Subcutaneous abdominal adipose tissue (tissue), 5 donors: ENCODE measurements around the gene TSTD2.

Experiments used
- H3K27ac ChIP-seq: one replicate; pipeline ENCODE4 v1.7.0; 2013; ENCODE audit warnings: low read depth, mild to moderate bottlenecking, inconsistent platforms, low read length, moderate library complexity
- H3K27me3 ChIP-seq, 5 donors: one replicate each; pipeline ENCODE4 v1.7.0; 2013; ENCODE audit warnings: low read length in 5 of 5, inconsistent platforms in 1 of 5; ENCODE audit not compliant: control insufficient read depth in 5 of 5, insufficient read depth in 4 of 5
- H3K36me3 ChIP-seq, 5 donors: one replicate each; pipeline ENCODE4 v1.7.0; 2013; ENCODE audit warnings: low read length in 5 of 5; ENCODE audit not compliant: control insufficient read depth in 5 of 5, insufficient read depth in 5 of 5
- H3K4me1 ChIP-seq, 5 donors: one replicate each; pipeline ENCODE4 v1.7.0; 2013; ENCODE audit warnings: low read length in 5 of 5, mild to moderate bottlenecking in 3 of 5, moderate library complexity in 1 of 5; ENCODE audit not compliant: control insufficient read depth in 5 of 5, insufficient read depth in 5 of 5
- H3K4me3 ChIP-seq, 5 donors: one replicate each; pipeline ENCODE4 v1.7.0; 2013; ENCODE audit warnings: low read length in 5 of 5, low read depth in 1 of 5
- H3K9ac ChIP-seq, 5 donors: one replicate each; pipeline ENCODE4 v1.7.0; 2013; ENCODE audit warnings: low read length in 5 of 5, mild to moderate bottlenecking in 4 of 5, moderate library complexity in 3 of 5
- H3K9me3 ChIP-seq, 5 donors: one replicate each; pipeline ENCODE4 v1.7.0; 2013; ENCODE audit warnings: low read length in 5 of 5; ENCODE audit not compliant: control insufficient read depth in 5 of 5
- donor health status: healthy.
- donor health status: healthy.
- donor health status: healthy.
- donor health status: healthy.
- donor health status: healthy.

TSTD2 gene

DNA sequence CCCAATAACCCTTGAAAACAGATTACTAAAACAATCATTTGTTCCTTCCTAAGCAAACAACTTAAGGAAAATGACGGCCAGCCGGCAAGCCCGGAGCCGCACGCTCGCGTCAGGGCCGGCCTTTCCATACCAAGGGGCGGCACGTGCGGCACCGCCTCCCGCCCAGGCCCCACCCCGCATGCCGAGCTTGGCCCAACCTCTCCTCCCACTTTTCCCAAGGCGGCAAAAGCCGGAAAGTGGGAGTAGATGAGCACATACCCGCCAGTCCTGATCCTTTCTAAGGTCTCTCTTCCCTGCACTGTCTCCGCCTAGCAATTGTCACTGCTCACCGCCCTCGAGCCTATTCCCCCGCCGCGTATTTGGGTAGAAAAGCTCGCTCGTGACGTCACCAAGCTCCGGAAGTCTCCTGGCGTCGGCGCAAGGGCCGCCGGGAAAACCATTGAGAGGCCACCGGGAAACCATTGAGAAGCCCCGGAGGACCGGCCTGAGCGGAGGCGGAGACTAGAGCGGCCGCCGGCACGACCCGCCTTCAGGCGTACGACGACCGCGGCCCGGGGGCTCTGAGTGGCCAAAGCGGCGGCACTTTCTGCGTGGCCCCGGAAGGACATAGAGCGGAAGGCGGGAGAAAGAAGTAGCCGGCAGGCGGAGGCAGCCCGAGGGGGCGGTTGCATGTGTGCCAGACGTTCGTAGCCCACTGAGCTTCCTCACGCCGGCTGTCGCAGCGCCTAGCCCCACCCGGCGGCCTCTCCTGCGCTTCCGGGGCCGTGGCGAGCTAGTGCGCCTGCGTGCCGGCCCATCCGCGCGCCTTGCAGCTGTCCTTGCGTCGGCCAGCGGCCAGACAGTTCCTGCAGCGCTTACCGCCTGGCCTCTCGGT is at the start of gene TSTD2, which contains the start of gene NCBP1:
TSS of gene TSTD2 (minus strand) at position 384 of the 874 bp plus-strand sequence. CDS start 5,806 bp downstream, outside the sequence.
TSS of gene NCBP1 (plus strand) at position 837 of the 874 bp plus-strand sequence. CDS start 61 bp downstream, outside the sequence.
- Histone ChIP-seq H3K4me1 (peaks cover 0 to 48% (median 39%) of the 10 kb centered on the region in 5 donors), H3K27ac (peak within 1 kb of the TSS; percentile 100), H3K27me3 (no peaks in the 10 kb centered on the region)

DNA sequence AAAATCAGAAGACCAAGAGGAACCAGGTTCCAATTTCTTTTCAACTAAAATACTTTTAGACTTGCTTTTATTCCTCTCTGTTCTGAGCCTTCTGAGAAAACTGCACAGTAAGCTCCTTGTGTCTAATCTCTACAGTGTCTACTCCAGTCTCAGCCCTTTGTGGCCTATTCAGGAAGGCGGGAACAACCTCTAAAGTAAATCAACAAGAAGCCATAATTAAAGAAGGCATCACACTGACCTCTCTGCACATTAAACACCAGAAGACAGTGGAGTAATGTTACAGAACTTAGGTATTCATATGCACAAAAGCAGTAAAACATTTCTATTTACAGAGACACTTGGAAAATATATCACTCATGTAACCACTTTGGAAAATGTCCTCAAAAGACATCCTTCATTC is 49.1 kb upstream of the TSTD2 start:
- peaks cover 49 to 73% (median 54%) of the 10 kb centered on the region in 5 donors for H3K36me3 ChIP-seq
- H3K27me3 ChIP-seq, result no peaks in the 10 kb centered on the region
- no peak overlapping the region for H3K4me3 ChIP-seq
- no peak overlapping the region for H3K27ac ChIP-seq
- H3K4me1 ChIP-seq, result peaks cover 0 to 4% (median 0%) of the 10 kb centered on the region in 5 donors
- no peak overlapping the region for H3K9ac ChIP-seq
- no peaks in the 10 kb centered on the region for H3K9me3 ChIP-seq

More for the DNA sequence above, at the start of gene TSTD2, which contains the start of gene NCBP1:
- H3K36me3 ChIP-seq, result no peaks in the 10 kb centered on the region
- no peaks in the 10 kb centered on the region for H3K9me3 ChIP-seq
- H3K9ac ChIP-seq, result peak within 1 kb of the TSS; percentile 86 to 99 (median 96)
- H3K4me3 ChIP-seq, result peak within 1 kb of the TSS; percentile 76 to 97 (median 92)

DNA sequence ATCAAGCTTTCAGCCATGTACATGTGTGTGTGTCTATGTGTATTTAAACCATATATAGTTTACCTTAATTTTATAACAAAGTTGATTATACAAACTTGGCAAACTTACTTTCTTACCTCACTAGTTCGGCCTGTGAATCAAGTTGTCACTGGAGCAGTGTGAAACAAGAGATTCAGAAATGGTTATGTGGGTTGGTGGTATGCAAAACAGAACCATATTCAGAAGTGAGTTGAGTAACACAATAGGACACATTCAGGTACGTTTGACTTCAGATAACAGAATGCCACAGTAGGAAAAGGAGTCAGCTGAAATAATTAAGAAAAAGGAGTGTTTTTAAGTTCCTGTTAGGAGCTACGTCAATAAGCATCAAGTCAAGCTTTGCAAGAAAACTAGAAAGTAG is 42.5 kb upstream of the TSTD2 start:
- Histone ChIP-seq H3K4me1 (peaks cover 0 to 10% (median 3%) of the 10 kb centered on the region in 5 donors), H3K9me3 (no peaks in the 10 kb centered on the region), H3K27ac (no peak overlapping the region), H3K9ac (no peak overlapping the region), H3K4me3 (no peak overlapping the region), H3K36me3 (peaks cover 64 to 79% (median 70%) of the 10 kb centered on the region in 5 donors), H3K27me3 (no peaks in the 10 kb centered on the region)

DNA sequence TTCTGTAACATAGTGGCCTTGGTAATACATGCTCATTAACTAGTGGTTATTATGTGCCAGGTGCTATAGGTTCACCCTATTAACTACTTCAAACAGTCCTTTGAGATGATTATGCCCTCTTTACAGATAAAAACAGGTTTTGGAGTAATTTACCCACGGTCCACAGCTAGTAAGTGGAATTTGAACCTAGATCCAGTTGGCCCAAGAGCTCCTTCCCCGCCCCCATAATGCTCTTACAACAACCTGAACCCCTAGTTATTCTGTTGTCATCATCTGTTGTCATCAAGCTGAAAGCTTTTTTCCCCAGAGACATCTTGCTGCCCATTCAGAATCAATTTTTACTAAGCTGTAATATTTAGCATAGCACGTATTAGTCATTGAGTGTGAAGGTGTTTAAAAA is 40.8 kb upstream of the TSTD2 start:
- Histone ChIP-seq H3K4me1 (peaks cover 0 to 10% (median 3%) of the 10 kb centered on the region in 5 donors), H3K9ac (no peak overlapping the region), H3K4me3 (no peak overlapping the region), H3K9me3 (no peaks in the 10 kb centered on the region), H3K36me3 (peaks cover 71 to 84% (median 78%) of the 10 kb centered on the region in 5 donors), H3K27me3 (no peaks in the 10 kb centered on the region), H3K27ac (peak overlapping the region; percentile 49)

DNA sequence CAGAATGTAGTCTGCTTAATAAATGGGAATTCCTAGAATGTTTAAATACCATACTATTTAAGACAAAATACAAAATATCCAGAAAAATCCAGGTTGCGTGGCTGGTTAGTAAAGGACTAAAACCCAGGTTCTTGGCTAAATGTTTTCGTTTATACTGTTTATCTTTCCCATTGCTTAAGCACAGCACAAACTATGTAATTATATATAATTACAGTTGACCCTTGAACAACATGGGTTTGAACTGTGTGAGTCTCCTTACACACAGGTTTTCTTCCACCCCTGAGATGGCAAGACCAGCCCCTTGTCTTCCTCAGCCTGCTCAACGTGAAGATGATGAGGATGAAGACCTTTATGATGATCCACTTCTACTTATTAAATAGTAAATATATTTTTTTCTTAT is 39.2 kb upstream of the TSTD2 start:
- H3K27ac ChIP-seq, result no peak overlapping the region
- no peak overlapping the region for H3K9ac ChIP-seq
- no peaks in the 10 kb centered on the region for H3K27me3 ChIP-seq
- peaks cover 0 to 6% (median 0%) of the 10 kb centered on the region in 5 donors for H3K4me1 ChIP-seq
- no peak overlapping the region for H3K4me3 ChIP-seq
- no peaks in the 10 kb centered on the region for H3K9me3 ChIP-seq
- H3K36me3 ChIP-seq, result peaks cover 86 to 90% (median 87%) of the 10 kb centered on the region in 5 donors

DNA sequence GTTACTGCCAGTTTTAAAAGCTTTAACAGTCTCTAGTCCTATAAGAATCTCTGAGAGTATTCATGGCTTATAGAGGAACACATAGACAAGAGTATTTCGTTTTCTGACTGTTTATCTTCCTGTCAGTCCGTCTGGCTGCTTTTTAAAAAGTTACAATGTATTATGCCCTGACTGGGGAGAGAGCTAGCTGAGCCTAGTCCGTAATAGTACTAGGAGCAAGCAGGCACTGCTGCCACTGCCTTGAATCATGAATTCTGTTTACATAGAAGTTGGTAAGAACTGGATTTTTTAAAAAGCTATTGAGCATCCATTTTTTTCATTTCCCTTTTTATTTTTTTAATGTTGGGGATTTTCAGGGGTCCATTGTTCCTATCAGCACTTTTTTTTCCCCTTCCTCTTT is 37.4 kb upstream of the TSTD2 start:
- Histone ChIP-seq H3K4me3 (no peak overlapping the region), H3K9ac (no peak overlapping the region), H3K27me3 (no peaks in the 10 kb centered on the region), H3K9me3 (no peaks in the 10 kb centered on the region), H3K4me1 (peaks cover 0 to 6% (median 0%) of the 10 kb centered on the region in 5 donors), H3K36me3 (peaks cover 87 to 100% (median 92%) of the 10 kb centered on the region in 5 donors), H3K27ac (no peak overlapping the region)

DNA sequence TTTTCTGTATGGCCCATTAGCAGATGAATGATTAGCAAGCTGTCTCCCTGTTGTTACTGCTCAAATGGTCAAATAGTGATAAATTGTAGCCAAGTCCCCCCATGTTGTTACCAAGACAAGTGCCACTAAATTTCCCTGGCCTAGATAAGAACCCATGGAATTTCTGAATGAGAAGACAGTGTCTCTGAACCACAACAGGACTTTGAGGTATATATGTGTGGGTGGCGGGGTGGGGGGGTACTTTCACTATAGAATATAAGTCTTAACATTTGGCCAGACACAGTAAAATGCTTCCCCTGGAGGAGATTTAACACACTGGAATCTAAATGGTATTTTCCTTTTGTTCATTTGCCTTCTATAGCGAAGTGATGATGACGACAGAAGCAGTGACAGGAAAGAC is 35.3 kb upstream of the TSTD2 start:
- Histone ChIP-seq H3K36me3 (peaks cover 84 to 100% (median 90%) of the 10 kb centered on the region in 5 donors), H3K27ac (no peak overlapping the region), H3K4me3 (no peak overlapping the region), H3K9ac (no peak overlapping the region), H3K27me3 (no peaks in the 10 kb centered on the region), H3K9me3 (no peaks in the 10 kb centered on the region), H3K4me1 (no peaks in the 10 kb centered on the region)

DNA sequence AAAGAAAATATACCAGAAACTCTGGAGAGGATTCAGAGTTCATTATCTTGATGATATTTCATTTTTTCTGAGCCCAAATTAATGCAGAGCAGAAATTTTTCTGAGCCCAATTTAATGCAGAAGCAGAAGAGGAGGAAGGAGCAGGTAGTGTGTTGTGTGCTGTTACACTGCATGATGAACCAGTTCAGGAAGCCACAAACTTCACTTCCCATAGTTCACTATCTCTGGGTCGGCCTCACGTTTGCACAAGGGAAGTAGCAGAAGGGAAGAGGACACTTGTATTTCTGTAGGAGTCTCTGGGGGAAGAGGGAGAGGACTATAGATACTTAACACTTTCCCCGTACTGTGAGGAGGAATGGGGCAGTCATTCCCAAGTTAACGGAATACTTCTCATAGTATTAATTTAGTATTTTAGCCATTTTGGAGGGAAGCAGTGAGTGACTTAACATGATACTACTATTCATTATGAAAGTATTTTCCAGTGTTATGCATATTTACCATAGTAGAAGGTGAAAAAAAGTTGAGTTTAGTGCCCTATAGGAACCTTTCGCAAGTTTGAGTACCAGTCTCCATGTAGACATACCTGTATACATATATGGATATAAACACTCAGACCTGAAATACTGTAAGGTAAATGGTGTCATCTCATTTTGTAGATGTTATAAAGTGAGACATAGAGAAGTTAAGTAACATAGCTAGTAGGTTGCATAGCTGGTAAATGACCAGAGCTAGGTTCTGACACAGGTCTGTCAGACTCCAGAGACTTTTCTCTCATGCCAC is 33.9 kb upstream of the TSTD2 start:
- Histone ChIP-seq H3K9me3 (no peaks in the 10 kb centered on the region), H3K36me3 (peaks cover 83 to 95% (median 88%) of the 10 kb centered on the region in 5 donors)

DNA sequence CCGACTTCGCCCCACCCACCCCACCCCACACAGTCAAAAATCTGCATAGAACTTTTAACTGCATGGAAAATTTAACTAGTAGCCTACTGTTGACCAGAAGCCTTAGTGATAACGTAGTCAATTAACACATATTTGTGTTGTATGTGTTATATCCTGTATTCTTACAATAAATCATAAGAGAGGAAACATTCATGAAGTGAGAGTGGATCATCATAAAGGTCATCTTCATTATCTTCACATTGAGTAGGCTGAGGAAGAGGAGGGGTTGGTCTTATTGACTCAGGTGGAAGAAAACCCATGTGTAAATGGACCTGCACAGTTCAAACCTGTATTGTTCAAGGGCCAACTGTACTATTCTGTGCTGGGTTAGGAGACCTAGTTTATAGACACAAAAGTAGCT is 32.6 kb upstream of the TSTD2 start:
- Histone ChIP-seq H3K9ac (no peak overlapping the region), H3K9me3 (no peaks in the 10 kb centered on the region), H3K4me1 (no peaks in the 10 kb centered on the region), H3K27me3 (no peaks in the 10 kb centered on the region), H3K4me3 (no peak overlapping the region), H3K27ac (no peak overlapping the region), H3K36me3 (peaks cover 77 to 89% (median 81%) of the 10 kb centered on the region in 5 donors)

More for the DNA sequence above, 33.9 kb upstream of the TSTD2 start:
- H3K27me3 ChIP-seq, result no peaks in the 10 kb centered on the region
- no peaks in the 10 kb centered on the region for H3K4me1 ChIP-seq
- H3K9ac ChIP-seq, result no peak overlapping the region
- no peak overlapping the region for H3K27ac ChIP-seq
- H3K4me3 ChIP-seq, result no peak overlapping the region
